Stomach (tissue), 4 donors: ENCODE data around the gene MT2A.

Experiments used
- EP300 ChIP-seq: sonication (generic); formaldehyde crosslinking; IDR thresholded peaks from one replicate; pipeline ENCODE4 v1.6.1; 2017; ENCODE audit warnings: antibody characterized with exemption
- TF ChIP-seq, protein P1 (sequence below), 7 experiments: fragments of 450-650 bp in 4 of 7; fragments of 200-600 bp in 3 of 7; sonication (generic) in 3 of 7; IDR thresholded peaks; one replicate each; pipeline ENCODE4 v1.5.1; 2016 to 2019; ENCODE audit warnings: antibody characterized with exemption in 7 of 7, control low read depth in 2 of 7, mild to moderate bottlenecking in 1 of 7

DNA sequence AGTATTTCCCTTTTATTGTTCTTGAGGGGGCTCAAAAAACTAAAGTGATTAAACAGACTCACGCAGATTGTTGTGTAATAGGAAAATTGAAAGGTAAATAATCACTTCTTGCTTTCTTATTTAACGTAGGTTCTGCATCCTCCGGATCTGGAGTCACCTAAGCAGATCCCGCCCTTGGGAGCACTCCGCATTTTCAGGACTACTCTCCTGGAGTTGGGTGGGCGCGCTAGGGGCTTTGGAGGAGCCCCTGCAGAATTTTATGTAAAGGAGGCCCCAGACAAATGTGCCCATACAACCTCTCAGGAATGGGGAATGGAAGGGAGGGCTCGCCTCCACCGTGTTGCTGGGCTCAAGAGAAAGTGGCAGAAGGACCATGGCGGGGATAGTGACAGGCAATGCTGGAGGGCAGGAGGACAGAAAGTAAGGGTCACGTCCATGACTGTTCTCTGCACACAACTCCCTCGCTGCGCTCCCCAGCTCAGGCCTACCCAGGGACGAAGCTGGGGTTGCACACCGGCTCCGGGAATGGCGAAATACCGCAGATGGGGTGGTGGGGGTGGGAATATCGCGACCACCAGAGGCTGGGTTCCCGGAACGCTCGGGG, 8.3 kb downstream of the MT2A start:
- TF ChIP-seq, protein P1, sequence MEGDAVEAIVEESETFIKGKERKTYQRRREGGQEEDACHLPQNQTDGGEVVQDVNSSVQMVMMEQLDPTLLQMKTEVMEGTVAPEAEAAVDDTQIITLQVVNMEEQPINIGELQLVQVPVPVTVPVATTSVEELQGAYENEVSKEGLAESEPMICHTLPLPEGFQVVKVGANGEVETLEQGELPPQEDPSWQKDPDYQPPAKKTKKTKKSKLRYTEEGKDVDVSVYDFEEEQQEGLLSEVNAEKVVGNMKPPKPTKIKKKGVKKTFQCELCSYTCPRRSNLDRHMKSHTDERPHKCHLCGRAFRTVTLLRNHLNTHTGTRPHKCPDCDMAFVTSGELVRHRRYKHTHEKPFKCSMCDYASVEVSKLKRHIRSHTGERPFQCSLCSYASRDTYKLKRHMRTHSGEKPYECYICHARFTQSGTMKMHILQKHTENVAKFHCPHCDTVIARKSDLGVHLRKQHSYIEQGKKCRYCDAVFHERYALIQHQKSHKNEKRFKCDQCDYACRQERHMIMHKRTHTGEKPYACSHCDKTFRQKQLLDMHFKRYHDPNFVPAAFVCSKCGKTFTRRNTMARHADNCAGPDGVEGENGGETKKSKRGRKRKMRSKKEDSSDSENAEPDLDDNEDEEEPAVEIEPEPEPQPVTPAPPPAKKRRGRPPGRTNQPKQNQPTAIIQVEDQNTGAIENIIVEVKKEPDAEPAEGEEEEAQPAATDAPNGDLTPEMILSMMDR (IDR thresholded peaks at IDR 0.05): no peak
- TF ChIP-seq EP300: no peak
